ENCODE measurements around the gene CDC25C. TPM values are rescaled to one million over a fixed set of nuclear protein-coding genes. Genes with fewer than 3 reads are reported as not detected.

Gene CDC25C
- polyA plus RNA-seq, 1 of the 3 experiments (the other 2 are of a cell fraction), result 5.2 TPM

DNA sequence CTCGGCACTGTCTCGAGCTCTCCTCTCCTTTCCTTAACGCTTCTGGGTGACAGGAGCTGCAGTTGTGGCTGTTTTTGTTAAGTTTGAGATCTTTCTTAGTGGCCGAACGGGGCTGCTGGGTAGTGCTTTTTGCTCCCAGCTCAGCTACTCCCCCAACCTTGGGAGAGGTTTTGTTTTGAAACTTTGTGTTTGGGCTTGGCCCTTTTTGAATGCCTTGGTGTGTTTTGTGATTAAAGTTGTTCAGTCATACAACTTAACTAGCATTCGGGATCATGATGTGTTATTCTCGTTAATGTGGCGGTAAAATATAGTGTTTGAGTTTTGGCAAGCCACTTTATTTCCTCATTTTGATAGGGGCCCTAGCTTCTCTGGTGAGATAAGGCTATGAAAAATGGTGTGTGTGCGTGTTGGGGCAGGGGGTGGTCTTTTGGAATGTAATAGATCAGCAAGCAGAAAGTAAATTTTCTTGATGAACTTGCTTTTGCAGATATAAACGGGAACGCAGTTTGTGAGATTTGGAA is 22.0 kb upstream of the CDC25C start (continued):
- TF ChIP-seq, protein P1, sequence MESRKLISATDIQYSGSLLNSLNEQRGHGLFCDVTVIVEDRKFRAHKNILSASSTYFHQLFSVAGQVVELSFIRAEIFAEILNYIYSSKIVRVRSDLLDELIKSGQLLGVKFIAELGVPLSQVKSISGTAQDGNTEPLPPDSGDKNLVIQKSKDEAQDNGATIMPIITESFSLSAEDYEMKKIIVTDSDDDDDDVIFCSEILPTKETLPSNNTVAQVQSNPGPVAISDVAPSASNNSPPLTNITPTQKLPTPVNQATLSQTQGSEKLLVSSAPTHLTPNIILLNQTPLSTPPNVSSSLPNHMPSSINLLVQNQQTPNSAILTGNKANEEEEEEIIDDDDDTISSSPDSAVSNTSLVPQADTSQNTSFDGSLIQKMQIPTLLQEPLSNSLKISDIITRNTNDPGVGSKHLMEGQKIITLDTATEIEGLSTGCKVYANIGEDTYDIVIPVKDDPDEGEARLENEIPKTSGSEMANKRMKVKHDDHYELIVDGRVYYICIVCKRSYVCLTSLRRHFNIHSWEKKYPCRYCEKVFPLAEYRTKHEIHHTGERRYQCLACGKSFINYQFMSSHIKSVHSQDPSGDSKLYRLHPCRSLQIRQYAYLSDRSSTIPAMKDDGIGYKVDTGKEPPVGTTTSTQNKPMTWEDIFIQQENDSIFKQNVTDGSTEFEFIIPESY (IDR thresholded peaks at IDR 0.05; ENCODE audit: borderline replicate concordance, low read depth), result no peak
- no peak for TF ChIP-seq YY1 (IDR thresholded peaks at IDR 0.05; ENCODE audit: low read depth)
- TF ChIP-seq, protein P2, sequence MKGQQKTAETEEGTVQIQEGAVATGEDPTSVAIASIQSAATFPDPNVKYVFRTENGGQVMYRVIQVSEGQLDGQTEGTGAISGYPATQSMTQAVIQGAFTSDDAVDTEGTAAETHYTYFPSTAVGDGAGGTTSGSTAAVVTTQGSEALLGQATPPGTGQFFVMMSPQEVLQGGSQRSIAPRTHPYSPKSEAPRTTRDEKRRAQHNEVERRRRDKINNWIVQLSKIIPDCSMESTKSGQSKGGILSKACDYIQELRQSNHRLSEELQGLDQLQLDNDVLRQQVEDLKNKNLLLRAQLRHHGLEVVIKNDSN (IDR thresholded peaks at IDR 0.05; ENCODE audit: borderline replicate concordance, low read depth), result no peak
- no peak for TF ChIP-seq SIN3A (IDR thresholded peaks at IDR 0.05; ENCODE audit: borderline replicate concordance, low read depth, low read length)
- TF ChIP-seq JUND (IDR thresholded peaks at IDR 0.05), result no peak

DNA sequence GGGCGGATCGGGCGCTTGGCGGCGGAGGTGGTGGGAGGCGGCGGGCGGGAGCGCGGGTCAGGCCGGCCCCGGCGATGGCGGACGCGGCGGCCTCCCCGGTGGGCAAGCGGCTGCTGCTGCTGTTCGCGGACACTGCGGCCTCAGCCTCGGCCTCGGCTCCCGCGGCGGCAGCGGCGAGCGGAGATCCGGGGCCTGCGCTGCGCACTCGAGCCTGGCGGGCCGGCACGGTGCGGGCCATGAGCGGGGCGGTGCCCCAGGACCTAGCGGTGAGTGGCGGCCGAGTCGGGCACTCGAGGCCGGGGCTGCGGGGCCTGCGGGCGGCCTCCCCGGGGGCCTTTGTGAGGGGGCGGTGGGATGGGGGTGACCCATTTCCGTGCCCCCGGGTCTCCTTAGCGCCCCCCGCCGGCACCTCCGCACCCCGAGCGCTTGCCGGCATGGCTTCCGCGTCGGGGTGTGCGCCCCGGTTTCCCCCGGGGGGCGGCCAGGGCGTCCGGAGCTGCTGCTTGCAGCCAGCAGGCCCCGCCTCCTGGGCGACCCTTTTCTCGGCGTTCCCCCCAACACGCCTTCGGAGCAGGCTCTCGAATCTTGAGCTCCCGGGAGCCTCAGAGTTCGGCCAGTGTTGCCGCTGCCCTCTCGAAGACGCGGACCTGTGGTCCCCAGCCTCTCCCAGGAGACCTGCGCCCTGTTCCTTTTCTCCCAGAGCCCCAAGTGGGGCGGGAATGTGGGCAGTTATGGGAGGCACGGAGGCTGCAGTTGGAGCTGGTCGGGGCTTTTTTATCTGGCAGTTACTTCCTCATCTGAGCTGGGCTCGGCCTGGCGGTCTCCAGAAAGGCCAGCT is 21.3 kb upstream of the CDC25C start:
- Histone ChIP-seq H4K20me1 (ENCODE audit: insufficient read depth) (peaks cover 46% of the 10 kb centered on the region), H3K27me3 (ENCODE audit: insufficient read depth) (no peaks in the 10 kb centered on the region), H3K9ac (peak overlapping the region; percentile 97), H3K4me2 (peak overlapping the region; percentile 81), H3K36me3 (replicated peaks in 1 of 2; ENCODE audit: control insufficient read depth in 1 of 2, insufficient read depth in 2 of 2, low read length in 1 of 2) (peaks cover 17 to 19% of the 10 kb centered on the region in 2 experiments), H2AFZ (ENCODE audit: low read depth) (peak overlapping the region; percentile 77; the same call in 1 of the 2 replicates), H3K9me3 (no peaks in the 10 kb centered on the region), H3K9me2 (no peaks in the 10 kb centered on the region), H3K4me1 (ENCODE audit: control insufficient read depth in 1 of 2, insufficient read depth in 2 of 2, low read depth in 1 of 2, low read length in 1 of 2) (peaks cover 7 to 9% of the 10 kb centered on the region in 2 experiments; a peak in 3 of 4 replicates), H3K27ac (ENCODE audit: low read depth in 2 of 2, low read length in 1 of 2) (peak overlapping the region; percentile 81 to 84), H3F3A (replicated peaks; ENCODE audit: insufficient read depth) (peaks cover 53% of the 10 kb centered on the region), H3K79me2 (ENCODE audit: insufficient read depth) (peaks cover 50% of the 10 kb centered on the region), H3K4me3 (ENCODE audit: low read depth in 2 of 2, low read length in 1 of 2) (peak overlapping the region; percentile 81 to 92)
- DNase-seq, result peak; percentile 81
- ChIA-PET POLR2A (interaction anchor here (0.7 to 3.0 kb wide), 10 partner anchors 10 to 175 kb away, joined by 3 to 44 read pairs (median 4); partner anchors contain the start of genes CDC23, CDC25C, FAM53C and REEP2), CTCF (interaction anchor here (0.6 to 8.9 kb wide), 79 partner anchors 9 to 465 kb away, joined by 3 to 239 read pairs (median 5); partner anchors contain the start of genes CDC23, CDC25C, ETF1 and FAM53C)
- TF ChIP-seq, protein P3, sequence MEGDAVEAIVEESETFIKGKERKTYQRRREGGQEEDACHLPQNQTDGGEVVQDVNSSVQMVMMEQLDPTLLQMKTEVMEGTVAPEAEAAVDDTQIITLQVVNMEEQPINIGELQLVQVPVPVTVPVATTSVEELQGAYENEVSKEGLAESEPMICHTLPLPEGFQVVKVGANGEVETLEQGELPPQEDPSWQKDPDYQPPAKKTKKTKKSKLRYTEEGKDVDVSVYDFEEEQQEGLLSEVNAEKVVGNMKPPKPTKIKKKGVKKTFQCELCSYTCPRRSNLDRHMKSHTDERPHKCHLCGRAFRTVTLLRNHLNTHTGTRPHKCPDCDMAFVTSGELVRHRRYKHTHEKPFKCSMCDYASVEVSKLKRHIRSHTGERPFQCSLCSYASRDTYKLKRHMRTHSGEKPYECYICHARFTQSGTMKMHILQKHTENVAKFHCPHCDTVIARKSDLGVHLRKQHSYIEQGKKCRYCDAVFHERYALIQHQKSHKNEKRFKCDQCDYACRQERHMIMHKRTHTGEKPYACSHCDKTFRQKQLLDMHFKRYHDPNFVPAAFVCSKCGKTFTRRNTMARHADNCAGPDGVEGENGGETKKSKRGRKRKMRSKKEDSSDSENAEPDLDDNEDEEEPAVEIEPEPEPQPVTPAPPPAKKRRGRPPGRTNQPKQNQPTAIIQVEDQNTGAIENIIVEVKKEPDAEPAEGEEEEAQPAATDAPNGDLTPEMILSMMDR (IDR thresholded peaks at IDR 0.05), result peak; percentile 43
- TF ChIP-seq MXI1 (IDR thresholded peaks at IDR 0.05; ENCODE audit: low read depth, low read length) (peak; percentile 68), TAF1 (IDR thresholded peaks at IDR 0.05; ENCODE audit: borderline replicate concordance, low read depth, low read length) (peak; percentile 6; the same call in 1 of the 2 replicates), YY1 (IDR thresholded peaks at IDR 0.05; ENCODE audit: low read depth) (peak; percentile 44; the same call in 1 of the 2 replicates), EZH2phosphoT487 (IDR thresholded peaks at IDR 0.05; ENCODE audit: borderline replicate concordance, low read depth) (no peak), FOXM1 (IDR thresholded peaks at IDR 0.05; ENCODE audit: low read depth) (peak; percentile 11; the same call in 1 of the 2 replicates), SIN3A (IDR thresholded peaks at IDR 0.05; ENCODE audit: borderline replicate concordance, low read depth, low read length) (0 out of 2 replicates have a peak, but pooled peaks have one; percentile 23)
- TF ChIP-seq, protein P4, sequence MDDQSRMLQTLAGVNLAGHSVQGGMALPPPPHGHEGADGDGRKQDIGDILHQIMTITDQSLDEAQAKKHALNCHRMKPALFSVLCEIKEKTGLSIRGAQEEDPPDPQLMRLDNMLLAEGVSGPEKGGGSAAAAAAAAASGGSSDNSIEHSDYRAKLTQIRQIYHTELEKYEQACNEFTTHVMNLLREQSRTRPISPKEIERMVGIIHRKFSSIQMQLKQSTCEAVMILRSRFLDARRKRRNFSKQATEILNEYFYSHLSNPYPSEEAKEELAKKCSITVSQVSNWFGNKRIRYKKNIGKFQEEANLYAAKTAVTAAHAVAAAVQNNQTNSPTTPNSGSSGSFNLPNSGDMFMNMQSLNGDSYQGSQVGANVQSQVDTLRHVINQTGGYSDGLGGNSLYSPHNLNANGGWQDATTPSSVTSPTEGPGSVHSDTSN (IDR thresholded peaks at IDR 0.05), result no peak
- TF ChIP-seq, protein P1 (IDR thresholded peaks at IDR 0.05; ENCODE audit: borderline replicate concordance, low read depth), result no peak
- WGBS (ENCODE audit: low lambda C conversion rate), result 2% methylated on average over 37 of the region's 88 CpGs

All from SK-N-SH (cell line).